ENCODE measurements around the gene HMGA1. TPM values are rescaled to one million over a fixed set of nuclear protein-coding genes. Genes with fewer than 3 reads are reported as not detected.

Gene HMGA1
- total and polyA plus RNA-seq, 2 experiments from 2014 or later = 243 to 332 TPM

GRCh38 chr6:34240329-34241248 is 3.9 kb downstream of the HMGA1 start:
- H3K27ac ChIP-seq = no peak overlapping the region
- H3K9me3 ChIP-seq (ENCODE audit: low read depth) = no peaks in the 10 kb centered on the region
- no peaks in the 10 kb centered on the region for H3K9me2 ChIP-seq (ENCODE audit: insufficient read depth)
- H3F3A ChIP-seq (ENCODE audit: insufficient read depth) = peaks cover 35% of the 10 kb centered on the region
- H3K9ac ChIP-seq = no peak overlapping the region
- no peak overlapping the region for H3K4me2 ChIP-seq (ENCODE audit: unreplicated experiment)
- H2AFZ ChIP-seq = no peak overlapping the region
- H3K4me1 ChIP-seq (ENCODE audit: insufficient read depth) = peaks cover 58% of the 10 kb centered on the region
- H3K79me2 ChIP-seq (ENCODE audit: insufficient read depth) = peaks cover 41% of the 10 kb centered on the region
- no peak overlapping the region for H3K4me3 ChIP-seq
- 92 to 97% methylated on average over 22 of the region's 22 CpGs for WGBS, 2 experiments (ENCODE audit: low coverage in 1 of 2, low lambda C conversion rate in 2 of 2, missing lambda C conversion rate in 2 of 2)
- H4K20me1 ChIP-seq (ENCODE audit: insufficient read depth) = no peaks in the 10 kb centered on the region
- in situ Hi-C loops (cut with MboI) = no loop called here
- TF ChIP-seq EZH2 (IDR thresholded peaks at IDR 0.05; ENCODE audit: insufficient read depth, poor library complexity, severe bottlenecking) (no peak), EZH2phosphoT487 (IDR thresholded peaks at IDR 0.05; ENCODE audit: insufficient read depth, low read depth) (no peak)
- no peak for DNase-seq
- H3K36me3 ChIP-seq (ENCODE audit: low read depth) = peaks cover 6% of the 10 kb centered on the region; the same call in 1 of the 2 replicates
- H3K27me3 ChIP-seq (replicated peaks; ENCODE audit: insufficient read depth) = no peaks in the 10 kb centered on the region

GRCh38 chr6:34241351-34242215 is 4.9 kb downstream of the HMGA1 start:
- Histone ChIP-seq H3K4me1 (ENCODE audit: insufficient read depth) (peaks cover 50% of the 10 kb centered on the region), H3K27ac (peak overlapping the region; percentile 82; the same call in 1 of the 2 replicates), H3K9ac (no peak overlapping the region), H3K79me2 (ENCODE audit: insufficient read depth) (peaks cover 41% of the 10 kb centered on the region), H2AFZ (no peak overlapping the region), H3K9me2 (ENCODE audit: insufficient read depth) (no peaks in the 10 kb centered on the region), H3K4me3 (no peak overlapping the region), H3K27me3 (replicated peaks; ENCODE audit: insufficient read depth) (no peaks in the 10 kb centered on the region), H3K36me3 (ENCODE audit: low read depth) (peaks cover 6% of the 10 kb centered on the region; the same call in 1 of the 2 replicates), H3F3A (ENCODE audit: insufficient read depth) (peaks cover 33% of the 10 kb centered on the region), H4K20me1 (ENCODE audit: insufficient read depth) (no peaks in the 10 kb centered on the region), H3K4me2 (ENCODE audit: unreplicated experiment) (no peak overlapping the region), H3K9me3 (ENCODE audit: low read depth) (no peaks in the 10 kb centered on the region)
- in situ Hi-C loops (cut with MboI) = no loop called here
- TF ChIP-seq EZH2 (IDR thresholded peaks at IDR 0.05; ENCODE audit: insufficient read depth, poor library complexity, severe bottlenecking) (no peak), EZH2phosphoT487 (IDR thresholded peaks at IDR 0.05; ENCODE audit: insufficient read depth, low read depth) (no peak)
- WGBS, 2 experiments (ENCODE audit: low coverage in 1 of 2, low lambda C conversion rate in 2 of 2, missing lambda C conversion rate in 2 of 2) = 94 to 98% methylated on average over 13 of the region's 13 CpGs
- DNase-seq = no peak

- H3K27me3 ChIP-seq (replicated peaks; ENCODE audit: insufficient read depth) = no peaks in the 10 kb centered on the region
- peak overlapping the region; percentile 82 for H3K27ac ChIP-seq
- no peak for TF ChIP-seq EZH2 (IDR thresholded peaks at IDR 0.05; ENCODE audit: insufficient read depth, poor library complexity, severe bottlenecking)
- no peak for TF ChIP-seq EZH2phosphoT487 (IDR thresholded peaks at IDR 0.05; ENCODE audit: insufficient read depth, low read depth)
- no peaks in the 10 kb centered on the region for H4K20me1 ChIP-seq (ENCODE audit: insufficient read depth)
- DNase-seq = peak; percentile 56
- in situ Hi-C loops (cut with MboI) = no loop called here
- no peak overlapping the region; the same call in 1 of the 2 replicates for H2AFZ ChIP-seq
- H3K36me3 ChIP-seq (ENCODE audit: low read depth) = peaks cover 6% of the 10 kb centered on the region; the same call in 1 of the 2 replicates
- WGBS, 2 experiments (ENCODE audit: low coverage in 1 of 2, low lambda C conversion rate in 2 of 2, missing lambda C conversion rate in 2 of 2) = 48 to 54% methylated on average over 7 of the region's 7 CpGs
- H3K9me2 ChIP-seq (ENCODE audit: insufficient read depth) = no peaks in the 10 kb centered on the region
- H3K4me1 ChIP-seq (ENCODE audit: insufficient read depth) = peaks cover 50% of the 10 kb centered on the region
- peak overlapping the region; percentile 48 for H3K4me2 ChIP-seq (ENCODE audit: unreplicated experiment)
- no peak overlapping the region for H3K4me3 ChIP-seq
- H3K79me2 ChIP-seq (ENCODE audit: insufficient read depth) = peaks cover 41% of the 10 kb centered on the region
- H3F3A ChIP-seq (ENCODE audit: insufficient read depth) = peaks cover 33% of the 10 kb centered on the region
- H3K9ac ChIP-seq = peak overlapping the region; percentile 15; the same call in 1 of the 2 replicates
- H3K9me3 ChIP-seq (ENCODE audit: low read depth) = no peaks in the 10 kb centered on the region
These were observed 5.8 kb downstream of the HMGA1 start for GRCh38 chr6:34242252-34243130.
